ENCODE measurements around the gene NELL1. TPM values are rescaled to one million over a fixed set of nuclear protein-coding genes. Genes with fewer than 3 reads are reported as not detected.

NELL1 gene
- total RNA-seq, 2 experiments from 2014 or later = not detected

GRCh38 chr11:21553795-21554194 lies 884.4 kb downstream of the NELL1 start:
- Mint-ChIP-seq H3K4me1 (ENCODE audit: low read depth) (no peaks in the 10 kb centered on the region), H3K27ac (no peak overlapping the region), H3K4me3 (no peak overlapping the region), H3K9me3 (no peaks in the 10 kb centered on the region), H3K27me3 (no peaks in the 10 kb centered on the region), H3K36me3 (ENCODE audit: low read depth) (no peaks in the 10 kb centered on the region)
- no peak for DNase-seq
- intact Hi-C loops (cut with micrococcal nuclease) = no loop called here
- ATAC-seq = no peak
- ChIA-PET POLR2A (no interaction called here), CTCF (no interaction called here)
- TF ChIP-seq CTCF (IDR thresholded peaks at IDR 0.05) = no peak

- H3K9me3 Mint-ChIP-seq = no peaks in the 10 kb centered on the region
- no peaks in the 10 kb centered on the region for H3K27me3 Mint-ChIP-seq
- DNase-seq (no peak), ATAC-seq (no peak)
- H3K36me3 Mint-ChIP-seq (ENCODE audit: low read depth) = no peaks in the 10 kb centered on the region
- POLR2A ChIA-PET = no interaction called here
- CTCF ChIA-PET = no interaction called here
- intact Hi-C loops (cut with micrococcal nuclease) = no loop called here
- no peak overlapping the region for H3K4me3 Mint-ChIP-seq
- no peak for TF ChIP-seq CTCF (IDR thresholded peaks at IDR 0.05)
- H3K27ac Mint-ChIP-seq = no peak overlapping the region
- no peaks in the 10 kb centered on the region for H3K4me1 Mint-ChIP-seq (ENCODE audit: low read depth)
Observed at GRCh38 chr11:21554284-21554683, 884.9 kb downstream of the NELL1 start.

- no peak overlapping the region for H3K4me3 Mint-ChIP-seq
- CTCF ChIA-PET = no interaction called here
- H3K27ac Mint-ChIP-seq = no peak overlapping the region
- ATAC-seq = no peak
- intact Hi-C loops (cut with micrococcal nuclease) = no loop called here
- POLR2A ChIA-PET = no interaction called here
- no peaks in the 10 kb centered on the region for H3K9me3 Mint-ChIP-seq
- TF ChIP-seq CTCF (IDR thresholded peaks at IDR 0.05) = no peak
- H3K27me3 Mint-ChIP-seq = no peaks in the 10 kb centered on the region
- H3K36me3 Mint-ChIP-seq (ENCODE audit: low read depth) = no peaks in the 10 kb centered on the region
- DNase-seq = no peak
- H3K4me1 Mint-ChIP-seq (ENCODE audit: low read depth) = no peaks in the 10 kb centered on the region
Observed at GRCh38 chr11:21556926-21557325, 887.5 kb downstream of the NELL1 start.

GRCh38 chr11:21560466-21560975 lies 891.1 kb downstream of the NELL1 start:
- Mint-ChIP-seq H3K36me3 (ENCODE audit: low read depth) (no peaks in the 10 kb centered on the region), H3K27ac (no peak overlapping the region), H3K4me3 (no peak overlapping the region), H3K4me1 (ENCODE audit: low read depth) (no peaks in the 10 kb centered on the region), H3K27me3 (no peaks in the 10 kb centered on the region), H3K9me3 (no peaks in the 10 kb centered on the region)
- CTCF ChIA-PET = no interaction called here
- ATAC-seq (no peak), DNase-seq (no peak)
- TF ChIP-seq CTCF (IDR thresholded peaks at IDR 0.05) = no peak
- intact Hi-C loops (cut with micrococcal nuclease) = no loop called here
- POLR2A ChIA-PET = interaction anchor here (0.9 kb wide), 1 partner anchor 21 kb away, joined by 3 read pairs; no protein-coding TSS in a partner anchor

GRCh38 chr11:21561581-21561980 lies 892.2 kb downstream of the NELL1 start:
- H3K27me3 Mint-ChIP-seq = no peaks in the 10 kb centered on the region
- no peak overlapping the region for H3K4me3 Mint-ChIP-seq
- intact Hi-C loops (cut with micrococcal nuclease) = no loop called here
- POLR2A ChIA-PET = no interaction called here
- DNase-seq (no peak), ATAC-seq (no peak)
- no peaks in the 10 kb centered on the region for H3K9me3 Mint-ChIP-seq
- TF ChIP-seq CTCF (IDR thresholded peaks at IDR 0.05) = no peak
- no peak overlapping the region for H3K27ac Mint-ChIP-seq
- no peaks in the 10 kb centered on the region for H3K36me3 Mint-ChIP-seq (ENCODE audit: low read depth)
- H3K4me1 Mint-ChIP-seq (ENCODE audit: low read depth) = no peaks in the 10 kb centered on the region
- CTCF ChIA-PET = no interaction called here
